ENCODE data around the gene DOK6. TPM values are rescaled to one million over a fixed set of nuclear protein-coding genes. Genes with fewer than 3 reads are reported as not detected.

Gene DOK6
- total RNA-seq, 6 donors from 2014 or later, result 0.89 to 6.1 (median 1.9) TPM

GRCh38 chr18:69725855-69726508 lies 325.3 kb downstream of the DOK6 start:
- DNase-seq (no peak), ATAC-seq (ENCODE audit: low FRiP score in 2 of 2) (no peak)
- WGBS, 2 donors, result 84 to 85% methylated on average over 12 of the region's 12 CpGs
- Histone ChIP-seq H3K4me3 (no peak overlapping the region), H3K9me3 (no peaks in the 10 kb centered on the region), H3K27ac (no peak overlapping the region), H3K27me3 (no peaks in the 10 kb centered on the region), H3K36me3 (no peaks in the 10 kb centered on the region), H3K4me1 (peaks cover 0 to 3% (median 0%) of the 10 kb centered on the region in 4 donors)
- TF ChIP-seq CTCF (IDR thresholded peaks at IDR 0.05) (no peak), POLR2A (IDR thresholded peaks at IDR 0.05) (no peak), POLR2AphosphoS5 (IDR thresholded peaks at IDR 0.05) (no peak), EP300 (IDR thresholded peaks at IDR 0.05) (no peak)

GRCh38 chr18:69727912-69728572 lies 327.4 kb downstream of the DOK6 start:
- no peaks in the 10 kb centered on the region for H3K36me3 ChIP-seq
- H3K4me1 ChIP-seq, result peaks cover 0 to 3% (median 0%) of the 10 kb centered on the region in 4 donors
- no peaks in the 10 kb centered on the region for H3K9me3 ChIP-seq
- H3K27ac ChIP-seq, result no peak overlapping the region
- whole genome bisulfite sequencing, 2 donors, result 82 to 88% methylated on average over 5 of the region's 5 CpGs
- H3K4me3 ChIP-seq, result no peak overlapping the region
- no peak for TF ChIP-seq POLR2AphosphoS5 (IDR thresholded peaks at IDR 0.05)
- TF ChIP-seq CTCF (IDR thresholded peaks at IDR 0.05), result no peak
- no peak for TF ChIP-seq EP300 (IDR thresholded peaks at IDR 0.05)
- TF ChIP-seq POLR2A (IDR thresholded peaks at IDR 0.05), result no peak
- H3K27me3 ChIP-seq, result no peaks in the 10 kb centered on the region
- ATAC-seq (ENCODE audit: low FRiP score in 2 of 2) (no peak), DNase-seq (no peak)

GRCh38 chr18:69730664-69731063 lies 330.0 kb downstream of the DOK6 start:
- Histone ChIP-seq H3K4me3 (no peak overlapping the region), H3K9me3 (no peaks in the 10 kb centered on the region), H3K4me1 (no peaks in the 10 kb centered on the region), H3K36me3 (no peaks in the 10 kb centered on the region), H3K27ac (no peak overlapping the region), H3K27me3 (no peaks in the 10 kb centered on the region)
- DNase-seq, result no peak
- 69 to 93% methylated on average over 1 of the region's 1 CpG for WGBS, 2 donors
- TF ChIP-seq CTCF (IDR thresholded peaks at IDR 0.05), result no peak
- TF ChIP-seq EP300 (IDR thresholded peaks at IDR 0.05), result no peak
- TF ChIP-seq POLR2A (IDR thresholded peaks at IDR 0.05), result no peak
- no peak for TF ChIP-seq POLR2AphosphoS5 (IDR thresholded peaks at IDR 0.05)
- no peak for ATAC-seq (ENCODE audit: low FRiP score in 2 of 2)

- WGBS, 2 donors, result 83 to 91% methylated on average over 2 of the region's 2 CpGs
- Histone ChIP-seq H3K27ac (no peak overlapping the region), H3K27me3 (no peaks in the 10 kb centered on the region), H3K9me3 (no peaks in the 10 kb centered on the region), H3K4me3 (no peak overlapping the region), H3K36me3 (no peaks in the 10 kb centered on the region), H3K4me1 (no peaks in the 10 kb centered on the region)
- DNase-seq, result no peak
- no peak for ATAC-seq (ENCODE audit: low FRiP score in 2 of 2)
- TF ChIP-seq CTCF (IDR thresholded peaks at IDR 0.05) (no peak), POLR2A (IDR thresholded peaks at IDR 0.05) (no peak), EP300 (IDR thresholded peaks at IDR 0.05) (no peak), POLR2AphosphoS5 (IDR thresholded peaks at IDR 0.05) (no peak)
Measured at GRCh38 chr18:69734536-69734935, 333.8 kb downstream of the DOK6 start.
